ENCODE data around the gene GEMIN4. TPM values are rescaled to one million over a fixed set of nuclear protein-coding genes. Genes with fewer than 3 reads are reported as not detected.

GEMIN4 gene
- total RNA-seq, 6 experiments from 2014 or later = 21.0 to 27.7 (median 21.7) TPM

- DNase-seq = no peak
- no peaks in the 10 kb centered on the region for H3K9me3 Mint-ChIP-seq
Observed at GRCh38 chr17:797236-797840, 45.3 kb upstream of the GEMIN4 start.

GRCh38 chr17:796609-797008, 44.5 kb upstream of the GEMIN4 start:
- H3K9me3 Mint-ChIP-seq = no peaks in the 10 kb centered on the region
- TF ChIP-seq CTCF (IDR thresholded peaks at IDR 0.05) = no peak
- DNase-seq = no peak
- H3K27ac Mint-ChIP-seq = no peak overlapping the region
- peaks cover 29% of the 10 kb centered on the region for H3K27me3 Mint-ChIP-seq (ENCODE audit: insufficient read depth)
- no peak overlapping the region for H3K4me3 Mint-ChIP-seq
- H3K4me1 Mint-ChIP-seq (ENCODE audit: low read depth) = peaks cover 29% of the 10 kb centered on the region
- H3K36me3 Mint-ChIP-seq (ENCODE audit: low read depth) = peaks cover 33% of the 10 kb centered on the region

More at GRCh38 chr17:797236-797840, 45.3 kb upstream of the GEMIN4 start:
- TF ChIP-seq CTCF (IDR thresholded peaks at IDR 0.05) = no peak
- H3K27me3 Mint-ChIP-seq (ENCODE audit: insufficient read depth) = peaks cover 29% of the 10 kb centered on the region
- peaks cover 29% of the 10 kb centered on the region for H3K4me1 Mint-ChIP-seq (ENCODE audit: low read depth)
- peaks cover 30% of the 10 kb centered on the region for H3K36me3 Mint-ChIP-seq (ENCODE audit: low read depth)
- H3K27ac Mint-ChIP-seq = no peak overlapping the region
- no peak overlapping the region for H3K4me3 Mint-ChIP-seq

GRCh38 chr17:795721-796120, 43.7 kb upstream of the GEMIN4 start:
- peak overlapping the region; percentile 77; the same call in 1 of the 2 replicates for H3K27ac Mint-ChIP-seq
- H3K9me3 Mint-ChIP-seq = peaks cover 3% of the 10 kb centered on the region; the same call in 1 of the 2 replicates
- DNase-seq = no peak
- peaks cover 29% of the 10 kb centered on the region for H3K4me1 Mint-ChIP-seq (ENCODE audit: low read depth)
- peak overlapping the region; percentile 78; the same call in 1 of the 2 replicates for H3K4me3 Mint-ChIP-seq
- H3K27me3 Mint-ChIP-seq (ENCODE audit: insufficient read depth) = peaks cover 24% of the 10 kb centered on the region
- H3K36me3 Mint-ChIP-seq (ENCODE audit: low read depth) = peaks cover 42% of the 10 kb centered on the region
- no peak for TF ChIP-seq CTCF (IDR thresholded peaks at IDR 0.05)

- Mint-ChIP-seq H3K36me3 (ENCODE audit: low read depth) (peaks cover 42% of the 10 kb centered on the region), H3K4me3 (peak overlapping the region; percentile 78), H3K27ac (peak overlapping the region; percentile 77), H3K9me3 (peaks cover 3% of the 10 kb centered on the region; the same call in 1 of the 2 replicates), H3K27me3 (ENCODE audit: insufficient read depth) (peaks cover 22% of the 10 kb centered on the region), H3K4me1 (ENCODE audit: low read depth) (peaks cover 29% of the 10 kb centered on the region)
- no peak for TF ChIP-seq CTCF (IDR thresholded peaks at IDR 0.05)
- no peak for DNase-seq
Observed at GRCh38 chr17:795276-795675, 43.2 kb upstream of the GEMIN4 start.

GRCh38 chr17:794876-795275, 42.8 kb upstream of the GEMIN4 start:
- peaks cover 39% of the 10 kb centered on the region for H3K36me3 Mint-ChIP-seq (ENCODE audit: low read depth)
- peak; percentile 90 for TF ChIP-seq CTCF (IDR thresholded peaks at IDR 0.05)
- H3K4me3 Mint-ChIP-seq = peak overlapping the region; percentile 78
- peaks cover 29% of the 10 kb centered on the region for H3K4me1 Mint-ChIP-seq (ENCODE audit: low read depth)
- H3K27ac Mint-ChIP-seq = peak overlapping the region; percentile 77
- H3K27me3 Mint-ChIP-seq (ENCODE audit: insufficient read depth) = peaks cover 26% of the 10 kb centered on the region
- DNase-seq = peak; percentile 68
- peaks cover 3% of the 10 kb centered on the region; the same call in 1 of the 2 replicates for H3K9me3 Mint-ChIP-seq

Measured in HFFc6 (cell line).